Keratinocyte (primary cell): Measurements from ENCODE around the gene ITIH5. TPM values are rescaled to one million over a fixed set of nuclear protein-coding genes. Genes with fewer than 3 reads are reported as not detected.

ENCODE experiments used
- DNase-seq: peaks from one replicate; pipeline ENCODE4 v3.0.0-alpha.2; 2011; ENCODE audit warnings: low read depth, missing footprints, low spot score
- FAIRE-seq: peaks from 2 replicates; lab custom pipeline; 2011; peaks lifted over from hg19 to GRCh38; lab: Jason Lieb, UNC
- H2AFZ ChIP-seq: 2 replicates; pipeline ENCODE4 v1.6.0; 2012; ENCODE audit warnings: low read length, control low read depth, inconsistent platforms; ENCODE audit not compliant: control insufficient read depth
- H3K27ac ChIP-seq: 2 replicates; pipeline ENCODE4 v1.5.1; 2011; ENCODE audit warnings: low read length; ENCODE audit not compliant: control insufficient read depth, insufficient read depth
- H3K27me3 ChIP-seq: 3 replicates; pipeline ENCODE4 v1.6.0; 2011; ENCODE audit warnings: low read length; ENCODE audit not compliant: control insufficient read depth, insufficient read depth; ENCODE audit errors: extremely low read depth
- H3K36me3 ChIP-seq, 2 experiments: 2 replicates in 1 of 2; 3 replicates in 1 of 2; pipeline ENCODE4 v1.5.1; 2011; ENCODE audit warnings: low read length in 2 of 2, mild to moderate bottlenecking in 1 of 2; ENCODE audit not compliant: control insufficient read depth in 2 of 2, insufficient read depth in 2 of 2; ENCODE audit errors: extremely low read depth in 1 of 2
- H3K4me1 ChIP-seq: 3 replicates; pipeline ENCODE4 v1.5.1; 2011; ENCODE audit warnings: low read length; ENCODE audit not compliant: control insufficient read depth, insufficient read depth; ENCODE audit errors: extremely low read depth
- H3K4me2 ChIP-seq: 3 replicates; pipeline ENCODE4 v1.6.0; 2011; ENCODE audit warnings: low read depth, low read length; ENCODE audit not compliant: control insufficient read depth, insufficient read depth; ENCODE audit errors: extremely low read depth
- H3K4me3 ChIP-seq, 3 experiments: fragments of 200-600 bp in 1 of 3; sonication (generic) in 1 of 3; 2 replicates in 2 of 3; 3 replicates in 1 of 3; pipeline ENCODE4 v1.5.1; 2011 to 2016; ENCODE audit warnings: low read length in 3 of 3, mild to moderate bottlenecking in 3 of 3, control low read depth in 2 of 3, inconsistent platforms in 1 of 3, low read depth in 1 of 3, mixed read lengths in 1 of 3, mixed run types in 1 of 3, moderate library complexity in 1 of 3; ENCODE audit not compliant: control insufficient read depth in 2 of 3, insufficient read depth in 2 of 3; ENCODE audit errors: extremely low read depth in 1 of 3
- H3K79me2 ChIP-seq: 2 replicates; pipeline ENCODE4 v1.6.0; 2012; ENCODE audit warnings: low read length; ENCODE audit not compliant: control insufficient read depth, insufficient read depth
- H3K9ac ChIP-seq: 3 replicates; pipeline ENCODE4 v1.6.0; 2011; ENCODE audit warnings: low read length; ENCODE audit not compliant: control insufficient read depth, insufficient read depth; ENCODE audit errors: extremely low read depth
- H3K9me1 ChIP-seq: 3 replicates; pipeline ENCODE4 v1.6.0; 2011; ENCODE audit warnings: low read length; ENCODE audit not compliant: control insufficient read depth, insufficient read depth; ENCODE audit errors: extremely low read depth
- H3K9me3 ChIP-seq: 2 replicates; pipeline ENCODE4 v1.5.1; 2012; ENCODE audit warnings: low read depth, low read length; ENCODE audit not compliant: control insufficient read depth
- H4K20me1 ChIP-seq: 3 replicates; pipeline ENCODE4 v1.6.0; 2011; ENCODE audit warnings: low read length; ENCODE audit not compliant: control insufficient read depth, insufficient read depth; ENCODE audit errors: extremely low read depth
- CTCF ChIP-seq, 3 experiments: IDR thresholded peaks in 1 of 3; conservative IDR thresholded peaks in 1 of 3; optimal IDR thresholded peaks in 1 of 3; 2 replicates in 2 of 3; 3 replicates in 1 of 3; pipeline versions ENCODE3 to v1.5.1; 2011; ENCODE audit warnings: low read length in 3 of 3, mild to moderate bottlenecking in 3 of 3, moderate library complexity in 2 of 3, control low read depth in 1 of 3, inconsistent platforms in 1 of 3; ENCODE audit not compliant: insufficient read depth in 2 of 3; ENCODE audit errors: extremely low read depth in 1 of 3
- EZH2 ChIP-seq: IDR thresholded peaks from one replicate; pipeline ENCODE4 v1.6.1; 2012; ENCODE audit warnings: inconsistent platforms, mild to moderate bottlenecking, low read length, moderate library complexity
- dilution Hi-C: fragments of 300-500 bp; cut with MboI; formaldehyde crosslinking; loops from one replicate; pipeline ENCODE4 v1.7.0; 2020; ENCODE audit warnings: low sequenced_read_pairs; ENCODE audit not compliant: extremely low pct_ligation_motif_present
- polyA plus RNA-seq, 5 experiments: library from polyadenylated mRNA; depleted of rRNA in 3 of 5; stranded (reverse) in 3 of 5; stranded (forward) in 1 of 5; unstranded in 1 of 5; fragments of >200 nt; gene quantifications; 1 replicate in 1 of 5; 2 replicates in 3 of 5; 3 replicates in 1 of 5; pipeline versions ENCODE4 v1.2.1 to v1.2.3, GENCODE V29; 2011 to 2012; ENCODE audit warnings: missing spikeins in 2 of 5, low read depth in 1 of 5, low replicate concordance in 1 of 5

The ITIH5 gene
- polyA plus RNA-seq, 1 donor (not counting 4 experiments of a cell fraction or from before 2014, with no cell fraction given), result not detected

- no peaks in the 10 kb centered on the region for H3K9me1 ChIP-seq
- DNase-seq (no peak), FAIRE-seq (no peak)
- H3K36me3 ChIP-seq, result no peaks in the 10 kb centered on the region
- H3K4me2 ChIP-seq, result no peak overlapping the region
- H3K79me2 ChIP-seq, result no peaks in the 10 kb centered on the region
- H2AFZ ChIP-seq, result no peak overlapping the region
- dilution Hi-C loops, result no loop called here
- H3K9me3 ChIP-seq, result no peaks in the 10 kb centered on the region
- H3K9ac ChIP-seq, result no peak overlapping the region
- no peak for TF ChIP-seq CTCF (optimal IDR thresholded peaks at IDR 0.05 in 1 of 3, IDR thresholded peaks at IDR 0.05 in 1 of 3, conservative IDR thresholded peaks at IDR 0.05 in 1 of 3; ENCODE audit: extremely low read depth in 1 of 3, insufficient read depth in 2 of 3, low read length in 3 of 3)
- TF ChIP-seq EZH2, result no peak
- no peak overlapping the region for H3K4me3 ChIP-seq
- no peak overlapping the region for H3K27ac ChIP-seq
- H4K20me1 ChIP-seq, result no peaks in the 10 kb centered on the region
- H3K27me3 ChIP-seq, result no peaks in the 10 kb centered on the region
- no peaks in the 10 kb centered on the region for H3K4me1 ChIP-seq
Observed at GRCh38 chr10:7544203-7544602, 122.6 kb downstream of the ITIH5 start.

GRCh38 chr10:7542189-7542914 is 124.4 kb downstream of the ITIH5 start:
- Histone ChIP-seq H3K9me1 (no peaks in the 10 kb centered on the region), H3K4me1 (no peaks in the 10 kb centered on the region), H3K27ac (no peak overlapping the region), H3K27me3 (no peaks in the 10 kb centered on the region), H3K4me2 (no peak overlapping the region), H2AFZ (no peak overlapping the region), H4K20me1 (no peaks in the 10 kb centered on the region), H3K36me3 (no peaks in the 10 kb centered on the region), H3K9me3 (no peaks in the 10 kb centered on the region), H3K79me2 (no peaks in the 10 kb centered on the region), H3K4me3 (no peak overlapping the region), H3K9ac (no peak overlapping the region)
- FAIRE-seq, result no peak
- dilution Hi-C loops, result no loop called here
- no peak for DNase-seq
- TF ChIP-seq CTCF (optimal IDR thresholded peaks at IDR 0.05 in 1 of 3, IDR thresholded peaks at IDR 0.05 in 1 of 3, conservative IDR thresholded peaks at IDR 0.05 in 1 of 3; ENCODE audit: extremely low read depth in 1 of 3, insufficient read depth in 2 of 3, low read length in 3 of 3) (no peak), EZH2 (no peak)
